Type B pancreatic cell (in vitro differentiated cells): ENCODE data around the gene PDGFB. TPM values are rescaled to one million over a fixed set of nuclear protein-coding genes. Genes with fewer than 3 reads are reported as not detected.

Experiments
- DNase-seq: peaks from one replicate; pipeline ENCODE4 v3.0.0; 2021; ENCODE audit warnings: mixed read lengths; ENCODE audit not compliant: unreplicated experiment; ENCODE audit errors: extremely low spot score
- H3K27ac Mint-ChIP-seq: 2 replicates; pipeline ENCODE4 v1.8.0; 2021; ENCODE audit warnings: mild to moderate bottlenecking, mixed read lengths
- H3K27me3 Mint-ChIP-seq: 2 replicates; pipeline ENCODE4 v1.8.0; 2021; ENCODE audit warnings: mixed read lengths
- H3K36me3 Mint-ChIP-seq: 2 replicates; pipeline ENCODE4 v1.8.0; 2021; ENCODE audit warnings: mixed read lengths
- H3K4me1 Mint-ChIP-seq: one replicate; pipeline ENCODE4 v1.8.0; 2021; ENCODE audit warnings: mixed read lengths; ENCODE audit not compliant: unreplicated experiment
- H3K4me3 Mint-ChIP-seq: 2 replicates; pipeline ENCODE4 v1.8.0; 2021; ENCODE audit warnings: mild to moderate bottlenecking, mixed read lengths
- H3K9me3 Mint-ChIP-seq: 2 replicates; pipeline ENCODE4 v1.8.0; 2021; ENCODE audit warnings: mixed read lengths
- CTCF ChIP-seq: fragments of 200-600 bp; sonication (generic); conservative IDR thresholded peaks from 2 replicates; pipeline ENCODE4 v1.5.0; 2021; ENCODE audit warnings: antibody characterized with exemption, mild to moderate bottlenecking
- total RNA-seq: library from RNA; stranded (reverse); gene quantifications from 2 replicates; pipeline ENCODE4 v1.2.1, GENCODE V29; 2021; ENCODE audit warnings: low replicate concordance

Gene PDGFB
- total RNA-seq, 1 donor from 2014 or later, result 2.9 TPM

DNA sequence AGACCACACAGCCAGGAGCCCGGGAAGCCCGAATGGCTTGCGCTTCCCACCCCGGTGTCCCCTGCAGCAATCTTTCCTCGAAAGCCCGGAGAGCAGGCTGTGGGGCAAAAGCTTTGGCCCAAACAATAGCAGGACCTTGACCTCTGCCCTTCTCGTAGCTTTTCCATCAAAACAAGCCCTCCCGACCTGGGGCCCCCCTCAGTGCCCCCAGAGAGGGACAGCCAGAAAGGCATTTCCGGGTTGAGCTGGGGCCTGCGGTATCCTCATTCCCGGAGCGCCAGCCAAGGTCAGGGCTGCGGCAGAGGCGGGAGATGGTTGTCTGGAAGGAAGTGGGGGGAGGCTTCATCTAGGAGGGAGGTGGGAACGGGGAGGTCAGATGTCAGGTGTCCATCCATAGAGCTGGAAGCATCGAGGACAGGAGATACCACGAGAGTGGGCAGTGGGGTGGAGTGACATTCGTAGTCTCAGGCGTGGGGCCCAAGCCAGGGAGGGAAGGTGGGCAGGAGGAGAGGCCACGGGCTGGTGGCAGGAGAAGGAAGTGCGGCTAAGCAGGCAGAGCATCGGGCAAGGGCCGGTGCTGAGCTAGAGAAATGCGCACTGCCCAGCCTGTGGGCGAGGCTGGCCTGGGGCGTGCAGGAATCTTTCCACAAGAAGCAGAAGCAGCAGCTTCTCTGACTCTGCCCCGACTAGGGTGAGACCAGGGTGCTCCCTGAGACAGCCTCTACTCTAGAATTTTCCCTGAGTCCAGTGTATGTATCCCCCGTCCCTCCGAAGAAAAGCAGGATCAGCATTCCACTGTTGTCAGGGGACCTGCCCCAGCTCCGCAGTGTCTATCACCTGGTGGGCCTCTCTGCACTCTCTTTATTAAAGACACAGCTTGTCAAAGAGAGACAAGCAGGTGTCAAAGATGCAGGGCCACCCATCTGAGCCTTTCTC is 14.3 kb downstream of the PDGFB start:
- Mint-ChIP-seq H3K27me3 (no peaks in the 10 kb centered on the region), H3K27ac (no peak overlapping the region), H3K9me3 (no peaks in the 10 kb centered on the region), H3K4me3 (no peak overlapping the region), H3K36me3 (no peaks in the 10 kb centered on the region), H3K4me1 (peaks cover 19% of the 10 kb centered on the region)
- TF ChIP-seq CTCF, result peak; percentile 52
- no peak for DNase-seq

DNA sequence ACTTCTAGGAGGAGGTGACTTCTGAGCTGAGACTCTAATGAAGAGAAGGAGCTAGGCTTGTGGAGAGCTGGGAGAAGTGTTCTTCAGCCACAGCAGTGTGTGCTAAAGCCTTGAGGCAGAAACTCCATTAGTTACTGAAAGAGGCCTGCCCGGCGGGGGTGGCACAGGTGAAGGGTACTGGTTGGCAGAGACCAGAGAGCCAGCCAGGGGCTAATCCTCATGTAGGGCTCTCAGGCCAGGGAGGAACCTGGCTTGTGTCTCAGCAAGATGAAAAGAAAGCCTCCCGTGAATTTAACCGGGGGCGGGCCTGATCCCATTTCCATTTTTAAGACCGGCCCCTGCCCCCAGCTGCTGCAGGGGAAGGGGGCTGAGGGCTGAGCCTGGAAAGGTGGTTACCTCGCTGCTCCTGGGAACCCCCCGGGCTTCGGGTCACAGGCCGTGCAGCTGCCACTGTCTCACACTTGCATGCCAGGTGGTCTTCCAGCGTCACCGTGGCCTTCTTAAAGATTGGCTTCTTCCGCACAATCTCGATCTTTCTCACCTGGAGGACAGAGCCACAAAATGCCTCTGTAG is 15.0 kb downstream of the PDGFB start:
- Mint-ChIP-seq H3K4me1 (peaks cover 17% of the 10 kb centered on the region), H3K9me3 (no peaks in the 10 kb centered on the region), H3K27ac (no peak overlapping the region), H3K27me3 (no peaks in the 10 kb centered on the region), H3K4me3 (no peak overlapping the region), H3K36me3 (no peaks in the 10 kb centered on the region)
- no peak for TF ChIP-seq CTCF
- no peak for DNase-seq

DNA sequence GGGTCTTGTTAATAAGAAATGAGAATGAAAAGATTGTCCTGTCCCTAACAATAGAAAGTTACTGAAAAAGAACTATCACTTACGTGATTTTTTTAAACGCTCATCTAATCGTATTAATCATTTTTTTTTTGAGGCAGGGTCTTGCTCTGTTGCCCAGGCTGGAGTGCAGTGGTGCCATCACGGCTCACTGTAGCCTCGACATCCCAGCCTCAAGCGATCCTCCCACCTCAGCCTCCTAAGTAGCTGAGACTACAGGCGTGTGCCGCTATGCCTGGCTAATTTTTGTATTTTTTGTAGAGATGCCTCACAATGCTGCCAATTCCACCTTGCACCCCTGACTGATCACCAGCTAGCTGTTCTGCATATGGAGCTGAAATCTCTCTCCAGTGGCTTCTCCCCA is 15.7 kb downstream of the PDGFB start:
- Mint-ChIP-seq H3K27ac (no peak overlapping the region), H3K4me1 (peaks cover 11% of the 10 kb centered on the region), H3K36me3 (no peaks in the 10 kb centered on the region), H3K4me3 (no peak overlapping the region), H3K9me3 (no peaks in the 10 kb centered on the region), H3K27me3 (no peaks in the 10 kb centered on the region)
- TF ChIP-seq CTCF, result no peak
- DNase-seq, result no peak

GRCh38 chr22:39227542-39228272 is 17.1 kb downstream of the PDGFB start:
- H3K9me3 Mint-ChIP-seq, result no peaks in the 10 kb centered on the region
- no peak for DNase-seq
- no peaks in the 10 kb centered on the region for H3K36me3 Mint-ChIP-seq
- no peak overlapping the region for H3K27ac Mint-ChIP-seq
- H3K4me1 Mint-ChIP-seq, result peaks cover 6% of the 10 kb centered on the region
- H3K27me3 Mint-ChIP-seq, result no peaks in the 10 kb centered on the region
- no peak for TF ChIP-seq CTCF
- H3K4me3 Mint-ChIP-seq, result no peak overlapping the region

DNA sequence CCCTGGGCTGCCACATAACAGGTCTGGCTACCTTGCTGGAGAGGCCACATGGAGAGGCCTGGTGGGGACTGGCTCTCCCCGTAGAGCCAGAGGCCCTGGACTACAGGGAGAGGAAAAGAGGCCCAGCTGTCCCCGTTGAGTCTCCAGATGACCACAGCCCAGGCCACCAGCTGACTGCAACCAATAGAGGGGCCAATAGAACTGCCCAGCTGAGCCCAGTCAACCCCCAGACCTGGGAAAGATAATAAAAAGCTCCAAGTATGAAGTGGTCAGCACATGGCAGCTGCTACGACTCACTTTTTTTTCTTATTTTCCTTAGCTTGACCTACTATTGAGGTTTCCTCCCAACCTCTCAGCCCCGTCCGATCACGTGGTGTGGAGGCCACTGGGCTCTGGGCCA is 18.4 kb downstream of the PDGFB start:
- Mint-ChIP-seq H3K36me3 (no peaks in the 10 kb centered on the region), H3K9me3 (no peaks in the 10 kb centered on the region), H3K4me3 (no peak overlapping the region), H3K4me1 (peaks cover 6% of the 10 kb centered on the region), H3K27ac (no peak overlapping the region), H3K27me3 (no peaks in the 10 kb centered on the region)
- DNase-seq, result no peak
- no peak for TF ChIP-seq CTCF
